HEK293 (cell line): Measurements from ENCODE around the gene HSP90AA1.

Experiments
- CTCF ChIA-PET: fragments of 350-600 bp; formaldehyde crosslinking; extraction: SDS; loops from one replicate; lab custom pipeline; 2021; ENCODE audit warnings: antibody characterized with exemption; lab: Yijun Ruan, JAX
- POLR2A ChIA-PET: fragments of 300-600 bp; formaldehyde crosslinking; extraction: SDS; loops from one replicate; lab custom pipeline; 2020; ENCODE audit warnings: antibody characterized with exemption, inconsistent platforms; lab: Yijun Ruan, JAX
- H3K27ac ChIP-seq: fragments of 200-500 bp; sonication (Bioruptor generic); 2 replicates; pipeline ENCODE4 v1.5.1; 2014; ENCODE audit warnings: low read depth, low read length, control low read depth, inconsistent platforms; ENCODE audit errors: extremely low read depth
- H3K36me3 ChIP-seq, 2 experiments: fragments of 200-500 bp in 1 of 2; sonication (Bioruptor generic) in 1 of 2; 1 replicate in 1 of 2; 2 replicates in 1 of 2; pipeline ENCODE4 v1.5.1; 2014 to 2017; ENCODE audit warnings: inconsistent platforms in 2 of 2, low read length in 2 of 2; ENCODE audit not compliant: control insufficient read depth in 2 of 2, insufficient read depth in 1 of 2
- H3K4me1 ChIP-seq: fragments of 200-500 bp; sonication (Bioruptor generic); 2 replicates; pipeline ENCODE4 v1.5.1; 2014; ENCODE audit warnings: mild to moderate bottlenecking, low read length, inconsistent platforms; ENCODE audit not compliant: control insufficient read depth, insufficient read depth
- H3K4me3 ChIP-seq: 2 replicates; pipeline ENCODE4 v1.5.1; 2011; ENCODE audit warnings: low read depth, mild to moderate bottlenecking, control low read depth, low read length, moderate library complexity
- H3K9me3 ChIP-seq: fragments of 200-500 bp; sonication (Bioruptor generic); 2 replicates; pipeline ENCODE4 v1.5.1; 2014; ENCODE audit warnings: low read depth, low read length, inconsistent platforms; ENCODE audit not compliant: control insufficient read depth, insufficient read depth
- FEZF1 ChIP-seq: fragments of 450-650 bp; formaldehyde crosslinking; IDR thresholded peaks from 2 replicates; pipeline ENCODE4 v1.5.1; 2016; ENCODE audit warnings: missing biosample characterization, missing genetic modification characterization
- GLIS1 ChIP-seq: fragments of 450-650 bp; formaldehyde crosslinking; IDR thresholded peaks from 2 replicates; pipeline ENCODE4 v1.5.1; 2016; ENCODE audit warnings: missing biosample characterization, missing genetic modification characterization
- KLF1 ChIP-seq: fragments of 450-650 bp; formaldehyde crosslinking; IDR thresholded peaks from 2 replicates; pipeline ENCODE4 v1.5.1; 2016; ENCODE audit warnings: missing biosample characterization, missing genetic modification characterization
- KLF17 ChIP-seq: fragments of 450-650 bp; formaldehyde crosslinking; IDR thresholded peaks from 2 replicates; pipeline ENCODE4 v1.5.1; 2016; ENCODE audit warnings: missing biosample characterization, missing genetic modification characterization
- KLF8 ChIP-seq: fragments of 450-650 bp; formaldehyde crosslinking; IDR thresholded peaks from 2 replicates; pipeline ENCODE4 v1.5.1; 2016; ENCODE audit warnings: missing biosample characterization, missing genetic modification characterization
- SP3 ChIP-seq: fragments of 450-650 bp; formaldehyde crosslinking; IDR thresholded peaks from 2 replicates; pipeline ENCODE4 v1.5.1; 2016; ENCODE audit warnings: missing biosample characterization, missing genetic modification characterization
- WT1 ChIP-seq: fragments of 450-650 bp; formaldehyde crosslinking; IDR thresholded peaks from 2 replicates; pipeline ENCODE4 v1.5.1; 2016; ENCODE audit warnings: missing biosample characterization, missing genetic modification characterization
- ZBTB20 ChIP-seq: fragments of 450-650 bp; formaldehyde crosslinking; IDR thresholded peaks from 2 replicates; pipeline ENCODE4 v1.5.1; 2016; ENCODE audit warnings: missing biosample characterization, missing genetic modification characterization
- ZBTB49 ChIP-seq: fragments of 450-650 bp; formaldehyde crosslinking; IDR thresholded peaks from 2 replicates; pipeline ENCODE4 v1.5.1; 2016; ENCODE audit warnings: missing biosample characterization, missing genetic modification characterization, low read depth
- ZBTB8A ChIP-seq: fragments of 450-650 bp; formaldehyde crosslinking; IDR thresholded peaks from 2 replicates; pipeline ENCODE4 v1.5.1; 2016; ENCODE audit warnings: missing biosample characterization, missing genetic modification characterization
- ZIC2 ChIP-seq: fragments of 450-650 bp; formaldehyde crosslinking; IDR thresholded peaks from 2 replicates; pipeline ENCODE4 v1.5.1; 2016; ENCODE audit warnings: missing biosample characterization, missing genetic modification characterization
- ZNF138 ChIP-seq: fragments of 450-650 bp; formaldehyde crosslinking; IDR thresholded peaks from 2 replicates; pipeline ENCODE4 v1.5.1; 2016; ENCODE audit warnings: missing biosample characterization, missing genetic modification characterization, borderline replicate concordance
- ZNF560 ChIP-seq: fragments of 450-650 bp; formaldehyde crosslinking; IDR thresholded peaks from 2 replicates; pipeline ENCODE4 v1.5.1; 2017; ENCODE audit warnings: missing biosample characterization, missing genetic modification characterization, borderline replicate concordance
- ZNF571 ChIP-seq: fragments of 450-650 bp; formaldehyde crosslinking; IDR thresholded peaks from 2 replicates; pipeline ENCODE4 v1.5.0; 2017; ENCODE audit warnings: missing biosample characterization, missing genetic modification characterization
- ZNF585B ChIP-seq: fragments of 450-650 bp; formaldehyde crosslinking; IDR thresholded peaks from 2 replicates; pipeline ENCODE4 v1.5.1; 2016; ENCODE audit warnings: missing biosample characterization, missing genetic modification characterization
- TF ChIP-seq, protein P1 (sequence below): fragments of 450-650 bp; formaldehyde crosslinking; IDR thresholded peaks from 2 replicates; pipeline ENCODE4 v1.5.1; 2016; ENCODE audit warnings: missing biosample characterization, missing genetic modification characterization, low read depth
- TF ChIP-seq, protein P2 (sequence below): fragments of 450-650 bp; formaldehyde crosslinking; IDR thresholded peaks from 2 replicates; pipeline ENCODE4 v1.5.1; 2016; ENCODE audit warnings: missing biosample characterization, missing genetic modification characterization
- TF ChIP-seq, protein P3 (sequence below): fragments of 450-650 bp; IDR thresholded peaks from 2 replicates; pipeline ENCODE4 v1.5.1; 2018; ENCODE audit warnings: missing biosample characterization, missing genetic modification characterization

HSP90AA1 gene

GRCh38 chr14:102085948-102086708, 716 bp downstream of the HSP90AA1 start (continued):
- TF ChIP-seq, protein P1, sequence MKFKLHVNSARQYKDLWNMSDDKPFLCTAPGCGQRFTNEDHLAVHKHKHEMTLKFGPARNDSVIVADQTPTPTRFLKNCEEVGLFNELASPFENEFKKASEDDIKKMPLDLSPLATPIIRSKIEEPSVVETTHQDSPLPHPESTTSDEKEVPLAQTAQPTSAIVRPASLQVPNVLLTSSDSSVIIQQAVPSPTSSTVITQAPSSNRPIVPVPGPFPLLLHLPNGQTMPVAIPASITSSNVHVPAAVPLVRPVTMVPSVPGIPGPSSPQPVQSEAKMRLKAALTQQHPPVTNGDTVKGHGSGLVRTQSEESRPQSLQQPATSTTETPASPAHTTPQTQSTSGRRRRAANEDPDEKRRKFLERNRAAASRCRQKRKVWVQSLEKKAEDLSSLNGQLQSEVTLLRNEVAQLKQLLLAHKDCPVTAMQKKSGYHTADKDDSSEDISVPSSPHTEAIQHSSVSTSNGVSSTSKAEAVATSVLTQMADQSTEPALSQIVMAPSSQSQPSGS (tag by site-specific recombination): peak; percentile 69; the same call in 1 of the 2 replicates

- CTCF ChIA-PET: no interaction called here
- peak overlapping the region; percentile 98; the same call in 1 of the 2 replicates for H3K27ac ChIP-seq
Observed at GRCh38 chr14:102085488-102085887, 1.4 kb downstream of the HSP90AA1 start.

More at GRCh38 chr14:102085488-102085887, 1.4 kb downstream of the HSP90AA1 start:
- Histone ChIP-seq H3K4me3 (peak overlapping the region; percentile 89), H3K9me3 (no peaks in the 10 kb centered on the region), H3K36me3 (peaks cover 39 to 58% of the 10 kb centered on the region in 2 experiments), H3K4me1 (peaks cover 8% of the 10 kb centered on the region; the same call in 1 of the 2 replicates)
- POLR2A ChIA-PET: interaction anchor here (1.1 to 1.4 kb wide), 4 partner anchors 8 to 229 kb away, joined by 3 to 5 read pairs (median 4); no protein-coding TSS in a partner anchor
- TF ChIP-seq, protein P2, sequence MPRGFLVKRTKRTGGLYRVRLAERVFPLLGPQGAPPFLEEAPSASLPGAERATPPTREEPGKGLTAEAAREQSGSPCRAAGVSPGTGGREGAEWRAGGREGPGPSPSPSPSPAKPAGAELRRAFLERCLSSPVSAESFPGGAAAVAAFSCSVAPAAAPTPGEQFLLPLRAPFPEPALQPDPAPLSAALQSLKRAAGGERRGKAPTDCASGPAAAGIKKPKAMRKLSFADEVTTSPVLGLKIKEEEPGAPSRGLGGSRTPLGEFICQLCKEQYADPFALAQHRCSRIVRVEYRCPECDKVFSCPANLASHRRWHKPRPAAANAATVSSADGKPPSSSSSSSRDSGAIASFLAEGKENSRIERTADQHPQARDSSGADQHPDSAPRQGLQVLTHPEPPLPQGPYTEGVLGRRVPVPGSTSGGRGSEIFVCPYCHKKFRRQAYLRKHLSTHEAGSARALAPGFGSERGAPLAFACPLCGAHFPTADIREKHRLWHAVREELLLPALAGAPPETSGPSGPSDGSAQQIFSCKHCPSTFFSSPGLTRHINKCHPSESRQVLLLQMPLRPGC (tag by site-specific recombination): 0 out of 2 replicates have a peak, but pooled peaks have one; percentile 2
- peak; percentile 76 for TF ChIP-seq ZBTB8A
- no peak for TF ChIP-seq ZBTB49 (tag by site-specific recombination)
- no peak for TF ChIP-seq ZNF585B (tag by site-specific recombination)
- 0 out of 2 replicates have a peak, but pooled peaks have one; percentile 7 for TF ChIP-seq SP3 (tag by site-specific recombination)
- peak; percentile 50; the same call in 1 of the 2 replicates for TF ChIP-seq ZIC2 (tag by site-specific recombination)
- TF ChIP-seq GLIS1 (tag by site-specific recombination): peak; percentile 46
- TF ChIP-seq ZNF138 (tag by site-specific recombination): no peak
- 0 out of 2 replicates have a peak, but pooled peaks have one; percentile 5 for TF ChIP-seq WT1 (tag by site-specific recombination)
- no peak for TF ChIP-seq FEZF1 (tag by site-specific recombination)
- TF ChIP-seq ZNF560 (tag by site-specific recombination): no peak
- peak; percentile 58 for TF ChIP-seq KLF17 (tag by site-specific recombination)
- TF ChIP-seq KLF8 (tag by site-specific recombination): 0 out of 2 replicates have a peak, but pooled peaks have one; percentile 11
- peak; percentile 91 for TF ChIP-seq KLF1
- TF ChIP-seq ZBTB20 (tag by site-specific recombination): no peak
- TF ChIP-seq ZNF571 (tag by site-specific recombination): no peak
- TF ChIP-seq, protein P3, sequence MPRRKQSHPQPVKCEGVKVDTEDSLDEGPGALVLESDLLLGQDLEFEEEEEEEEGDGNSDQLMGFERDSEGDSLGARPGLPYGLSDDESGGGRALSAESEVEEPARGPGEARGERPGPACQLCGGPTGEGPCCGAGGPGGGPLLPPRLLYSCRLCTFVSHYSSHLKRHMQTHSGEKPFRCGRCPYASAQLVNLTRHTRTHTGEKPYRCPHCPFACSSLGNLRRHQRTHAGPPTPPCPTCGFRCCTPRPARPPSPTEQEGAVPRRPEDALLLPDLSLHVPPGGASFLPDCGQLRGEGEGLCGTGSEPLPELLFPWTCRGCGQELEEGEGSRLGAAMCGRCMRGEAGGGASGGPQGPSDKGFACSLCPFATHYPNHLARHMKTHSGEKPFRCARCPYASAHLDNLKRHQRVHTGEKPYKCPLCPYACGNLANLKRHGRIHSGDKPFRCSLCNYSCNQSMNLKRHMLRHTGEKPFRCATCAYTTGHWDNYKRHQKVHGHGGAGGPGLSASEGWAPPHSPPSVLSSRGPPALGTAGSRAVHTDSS (tag by site-specific recombination): no peak
